GM18951 (cell line): ENCODE results near the gene TOPBP1.

Experiments
- POLR2A ChIP-seq: IDR thresholded peaks from 4 replicates; pipeline ENCODE4 v1.6.1; 2011; ENCODE audit warnings: mild to moderate bottlenecking; ENCODE audit not compliant: insufficient read length, insufficient read depth; ENCODE audit errors: extremely low read depth
- in situ Hi-C: fragments of 300-500 bp; cut with MboI; formaldehyde crosslinking; loops from one replicate; pipeline ENCODE4 v1.12.0; 2022; ENCODE audit warnings: low sequenced_read_pairs, mixed read lengths, inconsistent platforms; ENCODE audit not compliant: unreplicated experiment

Gene TOPBP1

GRCh38 chr3:133661454-133662277 lies at the start of gene TOPBP1:
TSS of gene TOPBP1 (minus strand) at chr3:133661941. CDS start at chr3:133661127, 814 bp downstream.
- TF ChIP-seq POLR2A: peak; percentile 81

GRCh38 chr3:133711013-133711412 lies 49.3 kb upstream of the TOPBP1 start:
- in situ Hi-C loops: no loop called here
- TF ChIP-seq POLR2A: no peak

More at GRCh38 chr3:133661454-133662277, at the start of gene TOPBP1:
- in situ Hi-C loops: no loop called here

- in situ Hi-C loops: no loop called here
- TF ChIP-seq POLR2A: no peak
Measured at GRCh38 chr3:133709139-133709750, 47.5 kb upstream of the TOPBP1 start.

- TF ChIP-seq POLR2A: no peak
- in situ Hi-C loops: no loop called here
Measured at GRCh38 chr3:133706033-133706432, 44.3 kb upstream of the TOPBP1 start.

DNA sequence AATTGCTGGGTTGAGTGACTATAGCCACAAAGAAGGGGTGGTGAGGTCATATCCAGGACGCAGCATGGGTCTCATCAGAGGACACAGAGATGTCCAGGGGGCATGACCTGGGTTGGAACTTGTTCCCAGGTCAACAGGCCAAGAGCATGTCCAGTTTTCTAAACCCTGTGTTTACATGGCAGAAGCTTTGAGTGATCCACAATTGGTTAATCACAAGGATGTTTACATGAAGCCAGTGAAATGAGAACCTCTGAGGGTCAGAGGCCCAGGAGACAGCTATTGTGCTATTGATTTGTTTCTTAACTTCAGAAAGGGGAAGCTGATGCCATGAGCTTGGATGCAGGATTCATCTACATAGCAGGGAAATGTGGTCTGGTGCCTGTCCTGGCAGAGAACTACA lies 42.2 kb upstream of the TOPBP1 start:
- in situ Hi-C loops: no loop called here
- no peak for TF ChIP-seq POLR2A

- in situ Hi-C loops: no loop called here
- no peak for TF ChIP-seq POLR2A
Measured at GRCh38 chr3:133701435-133702358, 40.0 kb upstream of the TOPBP1 start.

GRCh38 chr3:133700351-133700750 lies 38.6 kb upstream of the TOPBP1 start:
- in situ Hi-C loops: no loop called here
- TF ChIP-seq POLR2A: no peak

- TF ChIP-seq POLR2A: no peak
Measured at GRCh38 chr3:133699903-133700302, 38.2 kb upstream of the TOPBP1 start.

GRCh38 chr3:133699467-133699866 lies 37.7 kb upstream of the TOPBP1 start:
- in situ Hi-C loops: no loop called here
- TF ChIP-seq POLR2A: no peak

More at GRCh38 chr3:133699903-133700302, 38.2 kb upstream of the TOPBP1 start:
- in situ Hi-C loops: no loop called here

DNA sequence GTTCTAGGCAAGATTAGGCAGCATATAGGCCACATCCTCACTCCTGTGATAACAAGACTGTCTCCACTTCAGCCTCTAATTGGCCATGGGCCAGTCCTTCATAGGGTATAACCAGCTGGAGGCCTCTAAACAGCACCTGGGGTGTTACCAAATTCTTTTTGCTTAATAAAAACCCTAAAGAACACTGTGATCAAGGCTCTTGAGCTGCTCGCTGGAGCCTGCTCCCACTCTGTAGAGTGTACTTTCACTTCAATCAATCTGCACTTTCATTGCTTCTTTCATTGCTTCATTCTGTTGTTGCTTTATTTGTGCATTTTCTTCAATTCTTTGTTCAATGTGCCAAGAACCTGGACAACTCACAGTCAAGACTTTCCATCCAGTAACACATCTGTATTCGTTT lies 36.2 kb upstream of the TOPBP1 start:
- TF ChIP-seq POLR2A: no peak
- in situ Hi-C loops: no loop called here

GRCh38 chr3:133695560-133696171 lies 33.9 kb upstream of the TOPBP1 start:
- in situ Hi-C loops: no loop called here
- no peak for TF ChIP-seq POLR2A
